ENCODE results near the gene OLFML3. TPM values are rescaled to one million over a fixed set of nuclear protein-coding genes. Genes with fewer than 3 reads are reported as not detected.

The OLFML3 gene
- total RNA-seq, 1 experiment from 2014 or later, result 171 TPM

- no peak overlapping the region for H2AK5ac ChIP-seq (ENCODE audit: insufficient read length, low read length)
- Mint-ChIP-seq H3K27ac (no peak overlapping the region), H3K9me3 (peaks cover 32 to 35% of the 10 kb centered on the region in 2 experiments), H3K36me3 (ENCODE audit: insufficient read depth in 1 of 3, low read depth in 3 of 3) (peaks cover 39 to 61% (median 58%) of the 10 kb centered on the region in 3 experiments), H3K4me3 (no peak overlapping the region), H3K4me1 (peaks cover 19 to 20% of the 10 kb centered on the region in 2 experiments), H3K27me3 (ENCODE audit: low read depth) (peaks cover 6% of the 10 kb centered on the region)
- no peak overlapping the region for H2BK20ac ChIP-seq (ENCODE audit: low read depth, low read length, poor library complexity, severe bottlenecking)
- H3K27ac ChIP-seq (ENCODE audit: insufficient read length, low read depth, low read length), result no peak overlapping the region
- H3K14ac ChIP-seq (ENCODE audit: insufficient read depth, low read length), result no peak overlapping the region
- H3K79me2 ChIP-seq (ENCODE audit: insufficient read depth, low read length), result no peaks in the 10 kb centered on the region
- H2AFZ ChIP-seq (ENCODE audit: low read length), result no peak overlapping the region
- no peak overlapping the region for H3T11ph ChIP-seq (ENCODE audit: low read length)
- H3K9me3 ChIP-seq (ENCODE audit: control insufficient read depth, low read depth, low read length), result peaks cover 10% of the 10 kb centered on the region
- H3K23me2 ChIP-seq (ENCODE audit: insufficient read length, low read depth, low read length, poor library complexity, severe bottlenecking), result no peaks in the 10 kb centered on the region
- H2BK120ac ChIP-seq (ENCODE audit: low read depth, low read length, poor library complexity, severe bottlenecking), result no peak overlapping the region
- no peak overlapping the region for H4K5ac ChIP-seq (ENCODE audit: insufficient read length, low read depth, low read length)
- H3K23ac ChIP-seq (ENCODE audit: insufficient read length, low read depth, low read length), result no peak overlapping the region
- no peaks in the 10 kb centered on the region for H3K79me1 ChIP-seq (ENCODE audit: insufficient read depth, low read depth, low read length, poor library complexity, severe bottlenecking)
- H3K9ac ChIP-seq (ENCODE audit: extremely low read depth, insufficient read length, low read length), result no peak overlapping the region
- H4K91ac ChIP-seq (ENCODE audit: insufficient read length, low read depth, low read length), result no peak overlapping the region
- no peak for TF ChIP-seq CTCF (conservative IDR thresholded peaks at IDR 0.05)
- no CpG with 5 or more reads among the region's 6 CpGs for WGBS (ENCODE audit: extremely low coverage, insufficient read length, low lambda C conversion rate)
- no peak overlapping the region for H3K56ac ChIP-seq (ENCODE audit: insufficient read length, low read depth, low read length)
- no peak overlapping the region for H3K18ac ChIP-seq (ENCODE audit: insufficient read length, low read depth, low read length)
- no peaks in the 10 kb centered on the region for H4K20me1 ChIP-seq (ENCODE audit: control insufficient read depth, insufficient read depth, insufficient read length)
- H3K4me2 ChIP-seq (ENCODE audit: insufficient read depth, insufficient read length, low read length), result no peak overlapping the region
- no peak overlapping the region for H2BK12ac ChIP-seq (ENCODE audit: insufficient read length, low read depth, low read length)
- H2BK15ac ChIP-seq (ENCODE audit: low read depth, low read length), result no peak overlapping the region
- no peak overlapping the region for H4K8ac ChIP-seq (replicated peaks; ENCODE audit: insufficient read length, low read depth, low read length)
- no peak overlapping the region for H3K4ac ChIP-seq (ENCODE audit: low read depth, low read length)
- no peaks in the 10 kb centered on the region for H3K27me3 ChIP-seq (ENCODE audit: insufficient read depth, low read length)
- DNase-seq, result no peak
- no peak overlapping the region for H2BK5ac ChIP-seq (ENCODE audit: insufficient read length, low read length)
- H3K4me1 ChIP-seq (ENCODE audit: insufficient read depth, low read length), result peaks cover 8% of the 10 kb centered on the region; the same call in 1 of the 2 replicates
Observed at GRCh38 chr1:113986802-113987201, 7.5 kb downstream of the OLFML3 start.

All from H9 (cell line).